ENCODE measurements around the gene HOXB3. TPM values are rescaled to one million over a fixed set of nuclear protein-coding genes. Genes with fewer than 3 reads are reported as not detected.

HOXB3 gene
- total RNA-seq, 4 donors from 2014 or later: 3.7 to 14.1 (median 9.4) TPM

DNA sequence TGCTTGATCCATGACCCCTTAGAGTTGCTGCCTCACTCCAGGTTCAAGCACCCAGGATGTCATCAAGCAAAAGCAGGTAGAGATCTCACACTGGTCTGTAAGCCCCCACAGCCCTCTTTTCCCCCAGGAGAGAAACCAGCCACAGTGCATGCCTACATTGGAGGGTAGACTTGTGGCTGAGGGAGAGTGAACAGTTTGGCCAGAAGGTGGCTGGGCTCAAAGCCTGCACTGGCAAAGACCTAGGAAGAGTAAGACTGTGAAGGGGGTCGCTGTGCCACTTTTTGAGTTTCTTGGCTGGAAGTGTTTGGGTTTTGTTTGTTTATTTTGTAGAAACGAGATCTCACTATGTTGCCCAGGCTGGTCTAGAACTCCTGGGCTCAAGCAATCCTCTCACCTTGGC is 87.7 kb downstream of the HOXB3 start:
- H3K4me3 ChIP-seq: no peak overlapping the region
- 81 to 82% methylated on average over 2 of the region's 2 CpGs for WGBS, 2 donors

DNA sequence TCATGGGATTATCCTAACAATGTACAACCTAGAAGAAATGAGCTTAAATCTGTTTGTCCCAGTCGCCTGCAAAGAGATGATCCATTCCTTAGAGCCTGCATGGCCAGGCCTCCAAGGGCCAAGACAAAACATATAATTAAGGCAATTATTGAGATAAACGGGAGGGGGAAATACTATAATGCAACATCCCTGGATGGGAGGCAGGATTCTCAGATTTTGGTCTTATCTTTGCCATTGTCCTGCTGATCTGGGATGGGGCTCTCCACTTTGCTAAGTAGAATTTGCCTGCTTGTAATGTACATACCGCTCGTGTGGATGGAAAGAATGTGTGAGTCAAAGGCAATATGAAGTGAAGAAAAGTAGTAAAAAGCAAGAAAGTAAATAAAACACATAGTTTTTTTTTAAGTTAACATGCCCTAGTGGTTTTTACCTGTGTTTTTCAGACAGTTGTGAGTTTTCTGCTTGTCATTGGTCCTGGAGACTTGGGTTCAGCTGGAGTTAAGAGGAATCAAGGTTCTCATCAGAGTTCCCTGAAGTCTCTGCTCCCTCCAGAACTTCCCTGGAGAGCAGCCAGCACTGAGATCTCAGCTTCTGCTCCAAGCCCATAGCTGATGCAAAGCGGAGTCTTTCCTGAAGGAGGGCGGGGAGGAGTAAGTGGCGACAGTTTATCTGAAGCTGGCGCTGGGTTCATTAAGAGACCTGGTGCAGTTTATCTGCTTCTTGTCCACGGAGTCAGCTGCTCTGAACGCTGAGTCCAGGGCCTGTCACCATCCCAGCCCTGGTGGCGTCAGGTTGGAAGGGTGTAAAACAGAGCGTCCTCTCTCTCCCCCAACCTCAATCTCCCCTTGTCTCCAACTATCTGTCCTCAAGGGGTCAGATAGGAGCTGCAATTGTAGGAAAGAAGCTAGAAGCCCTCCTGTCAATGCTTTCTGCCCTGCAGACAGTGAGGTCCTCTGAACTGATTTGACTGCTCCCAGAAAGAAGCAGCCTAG is 89.3 kb downstream of the HOXB3 start:
- DNase-seq (ENCODE audit: low spot score in 2 of 2): no peak
- Histone ChIP-seq H3K9me3 (no peaks in the 10 kb centered on the region), H3K27me3 (peaks cover 0 to 64% of the 10 kb centered on the region in 2 donors), H3K4me3 (no peak overlapping the region), H3K36me3 (no peaks in the 10 kb centered on the region), H3K4me1 (no peaks in the 10 kb centered on the region), H3K27ac (no peak overlapping the region)
- WGBS, 2 donors: 59 to 71% methylated on average over 10 to 12 of the region's 12 CpGs
- no peak for TF ChIP-seq POLR2A (IDR thresholded peaks at IDR 0.05)
- no peak for TF ChIP-seq EP300 (IDR thresholded peaks at IDR 0.05)
- TF ChIP-seq, protein P1, sequence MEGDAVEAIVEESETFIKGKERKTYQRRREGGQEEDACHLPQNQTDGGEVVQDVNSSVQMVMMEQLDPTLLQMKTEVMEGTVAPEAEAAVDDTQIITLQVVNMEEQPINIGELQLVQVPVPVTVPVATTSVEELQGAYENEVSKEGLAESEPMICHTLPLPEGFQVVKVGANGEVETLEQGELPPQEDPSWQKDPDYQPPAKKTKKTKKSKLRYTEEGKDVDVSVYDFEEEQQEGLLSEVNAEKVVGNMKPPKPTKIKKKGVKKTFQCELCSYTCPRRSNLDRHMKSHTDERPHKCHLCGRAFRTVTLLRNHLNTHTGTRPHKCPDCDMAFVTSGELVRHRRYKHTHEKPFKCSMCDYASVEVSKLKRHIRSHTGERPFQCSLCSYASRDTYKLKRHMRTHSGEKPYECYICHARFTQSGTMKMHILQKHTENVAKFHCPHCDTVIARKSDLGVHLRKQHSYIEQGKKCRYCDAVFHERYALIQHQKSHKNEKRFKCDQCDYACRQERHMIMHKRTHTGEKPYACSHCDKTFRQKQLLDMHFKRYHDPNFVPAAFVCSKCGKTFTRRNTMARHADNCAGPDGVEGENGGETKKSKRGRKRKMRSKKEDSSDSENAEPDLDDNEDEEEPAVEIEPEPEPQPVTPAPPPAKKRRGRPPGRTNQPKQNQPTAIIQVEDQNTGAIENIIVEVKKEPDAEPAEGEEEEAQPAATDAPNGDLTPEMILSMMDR (IDR thresholded peaks at IDR 0.05): no peak

More for the DNA sequence above, 87.7 kb downstream of the HOXB3 start:
- Histone ChIP-seq H3K27me3 (peaks cover 0 to 51% of the 10 kb centered on the region in 2 donors), H3K36me3 (no peaks in the 10 kb centered on the region), H3K4me1 (no peaks in the 10 kb centered on the region), H3K27ac (no peak overlapping the region), H3K9me3 (no peaks in the 10 kb centered on the region)
- TF ChIP-seq, protein P1 (IDR thresholded peaks at IDR 0.05): no peak
- TF ChIP-seq POLR2A (IDR thresholded peaks at IDR 0.05) (no peak), EP300 (IDR thresholded peaks at IDR 0.05) (no peak)
- no peak for DNase-seq (ENCODE audit: low spot score in 2 of 2)

DNA sequence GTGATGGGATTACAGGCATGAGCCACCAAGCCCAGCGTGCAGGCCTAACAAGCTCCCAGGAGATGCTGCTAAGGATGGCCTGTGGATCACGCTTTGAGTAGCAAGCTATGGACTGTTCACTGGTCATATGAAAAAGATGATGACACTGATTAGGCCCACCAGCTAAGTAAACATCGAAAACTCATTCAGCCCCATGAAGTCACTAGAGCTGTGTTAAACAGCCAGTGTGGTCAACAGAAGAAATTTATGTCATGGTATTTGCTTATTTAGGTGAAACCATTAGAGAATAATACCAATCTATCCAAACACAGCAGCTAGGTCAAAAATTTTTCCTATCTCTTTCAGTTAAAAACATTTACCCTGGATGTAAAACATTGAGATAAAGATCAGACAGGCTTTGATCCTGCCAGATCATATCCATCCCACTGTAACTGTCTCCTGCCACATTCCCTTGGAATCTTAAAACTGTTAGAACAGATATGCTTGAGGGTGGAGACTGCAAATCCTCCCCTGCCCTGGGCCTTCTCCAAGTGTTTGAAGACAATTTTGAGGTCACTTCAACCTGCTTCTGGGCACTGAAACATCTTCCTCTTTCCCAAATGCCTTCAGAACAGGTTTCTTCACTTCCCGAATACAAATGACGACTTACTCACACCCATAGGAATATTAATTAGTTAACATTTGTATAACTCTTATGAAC is 90.2 kb downstream of the HOXB3 start:
- DNase-seq (ENCODE audit: low spot score in 2 of 2): no peak
- Histone ChIP-seq H3K4me3 (no peak overlapping the region), H3K36me3 (no peaks in the 10 kb centered on the region), H3K4me1 (no peaks in the 10 kb centered on the region), H3K9me3 (no peaks in the 10 kb centered on the region), H3K27me3 (peaks cover 0 to 65% of the 10 kb centered on the region in 2 donors), H3K27ac (no peak overlapping the region)
- 90 to 92% methylated on average over 5 of the region's 5 CpGs for WGBS, 2 donors
- TF ChIP-seq POLR2A (IDR thresholded peaks at IDR 0.05): no peak
- TF ChIP-seq, protein P1 (IDR thresholded peaks at IDR 0.05): no peak
- TF ChIP-seq EP300 (IDR thresholded peaks at IDR 0.05): no peak

DNA sequence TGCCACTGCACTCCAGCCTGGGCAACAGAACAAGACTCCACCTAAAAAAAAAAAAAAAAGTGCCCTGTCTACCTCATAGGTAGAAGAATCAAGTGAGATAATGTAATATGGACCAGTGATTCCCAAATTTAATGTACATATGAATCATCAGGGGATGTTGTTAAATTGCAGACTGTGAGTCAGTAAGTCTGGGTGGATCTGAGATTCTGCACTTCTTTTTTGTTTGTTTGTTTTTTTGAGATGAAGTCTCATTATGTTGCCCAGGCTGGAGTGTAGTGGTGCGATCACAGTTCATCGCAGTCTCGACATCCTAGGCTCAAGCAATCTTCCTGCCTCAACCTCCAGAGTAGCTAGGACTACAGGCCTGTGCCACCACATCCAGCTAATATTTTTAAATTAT is 90.8 kb downstream of the HOXB3 start:
- Histone ChIP-seq H3K4me3 (no peak overlapping the region), H3K4me1 (no peaks in the 10 kb centered on the region), H3K27me3 (peaks cover 0 to 63% of the 10 kb centered on the region in 2 donors), H3K9me3 (no peaks in the 10 kb centered on the region), H3K36me3 (no peaks in the 10 kb centered on the region), H3K27ac (no peak overlapping the region)
- DNase-seq (ENCODE audit: low spot score in 2 of 2): no peak
- WGBS, 2 donors: 97 to 98% methylated on average over 3 of the region's 3 CpGs
- TF ChIP-seq EP300 (IDR thresholded peaks at IDR 0.05): no peak
- TF ChIP-seq, protein P1 (IDR thresholded peaks at IDR 0.05): no peak
- TF ChIP-seq POLR2A (IDR thresholded peaks at IDR 0.05): no peak

Small RNA genes within 50 kb of the gene (small RNA-seq; reads per million reads assigned to genes)
- not detected for gene MIR196A1

Other genes with a start within 250 kb of the HOXB3 start
- 1 to 10 TPM in 3 of 4 donors, under 1 TPM in 1; 0.59 to 2.0 (median 1.3) TPM for gene SKAP1, start 160.0 kb downstream of the HOXB3 start, total RNA-seq
- gene HOXB1, start 59.2 kb downstream of the HOXB3 start, total RNA-seq: not detected
- 10 to 100 TPM in 3 of 4 donors, 1 to 10 TPM in 1; 6.9 to 29.3 (median 19.2) TPM for gene HOXB2, start 45.1 kb downstream of the HOXB3 start, total RNA-seq
- gene HOXB4, start 11.9 kb downstream of the HOXB3 start, total RNA-seq: 1 to 10 TPM; 1.2 to 3.5 (median 2.0) TPM
- gene HOXB5, start 3.5 kb upstream of the HOXB3 start, total RNA-seq: 1 to 10 TPM in 2 of 4 donors, not detected in 2; 1.6 to 1.8 TPM
- gene HOXB6, start 14.7 kb upstream of the HOXB3 start, total RNA-seq: 1 to 10 TPM in 3 of 4 donors, under 1 TPM in 1; 0.66 to 5.1 (median 2.9) TPM
- 1 to 10 TPM; 1.8 to 4.0 (median 2.3) TPM for gene HOXB7, start 20.8 kb upstream of the HOXB3 start, total RNA-seq
- gene HOXB8, start 25.1 kb upstream of the HOXB3 start, total RNA-seq: under 1 TPM in 2 of 4 donors, not detected in 2; 0.66 to 0.90 TPM
- gene HOXB9, start 36.1 kb upstream of the HOXB3 start, total RNA-seq: under 1 TPM in 2 of 4 donors, not detected in 2; 0.21 to 0.30 TPM
- not detected for gene PRAC1, start 132.3 kb upstream of the HOXB3 start, total RNA-seq
- not detected for gene PRAC2, start 132.9 kb upstream of the HOXB3 start, total RNA-seq
- gene HOXB13, start 138.5 kb upstream of the HOXB3 start, total RNA-seq: not detected
- gene TTLL6, start 227.0 kb upstream of the HOXB3 start, total RNA-seq: 1 to 10 TPM in 2 of 4 donors, under 1 TPM in 2; 0.21 to 4.8 (median 0.99) TPM
- 100 to 1,000 TPM; 167 to 302 (median 232) TPM for gene CALCOCO2, start 240.8 kb upstream of the HOXB3 start, total RNA-seq